ENCODE data around the gene TRAF3IP3.
"Not testable (repeated sequence)": the region's sequence is repeated elsewhere in the genome, so short reads cannot be mapped to it uniquely, and the experiment has no call there.

TRAF3IP3 gene

DNA sequence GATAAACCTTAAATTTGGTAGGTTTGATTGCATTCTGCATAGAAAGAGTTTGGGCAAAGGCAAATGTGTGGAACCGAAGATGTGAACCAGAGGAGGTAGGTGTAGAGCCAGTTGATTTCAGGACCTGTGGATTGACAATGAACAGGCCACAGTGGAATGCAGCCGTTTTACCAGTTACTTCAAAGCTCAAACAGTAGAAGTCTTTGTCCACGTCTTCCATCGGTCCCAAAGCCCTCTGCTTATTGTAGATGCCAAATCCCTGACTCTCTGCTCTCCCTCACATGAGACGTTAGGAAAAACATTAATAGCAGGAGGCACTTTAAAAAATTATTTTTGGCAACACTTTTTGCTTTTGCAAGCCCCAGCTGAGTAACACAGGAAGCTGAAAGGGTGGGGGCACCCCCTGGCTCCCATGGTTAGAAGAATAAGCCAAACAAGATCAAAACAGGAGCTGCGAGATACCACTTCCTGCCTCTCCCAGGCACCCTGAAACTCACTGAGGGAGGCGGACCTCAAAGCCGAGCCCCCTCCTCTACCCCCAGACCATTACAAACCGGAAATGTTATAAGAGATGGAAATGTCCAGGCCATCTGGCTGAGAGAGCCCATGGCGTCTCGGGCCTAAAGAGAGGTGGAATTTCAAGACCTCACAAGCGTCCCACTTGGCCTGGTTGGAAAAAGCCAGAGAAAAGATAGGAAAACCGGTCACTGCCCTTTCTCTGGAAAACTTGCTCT is 13.5 kb downstream of the TRAF3IP3 start:
- peak; percentile 51 for DNase-seq (ENCODE audit: low read depth)

DNA sequence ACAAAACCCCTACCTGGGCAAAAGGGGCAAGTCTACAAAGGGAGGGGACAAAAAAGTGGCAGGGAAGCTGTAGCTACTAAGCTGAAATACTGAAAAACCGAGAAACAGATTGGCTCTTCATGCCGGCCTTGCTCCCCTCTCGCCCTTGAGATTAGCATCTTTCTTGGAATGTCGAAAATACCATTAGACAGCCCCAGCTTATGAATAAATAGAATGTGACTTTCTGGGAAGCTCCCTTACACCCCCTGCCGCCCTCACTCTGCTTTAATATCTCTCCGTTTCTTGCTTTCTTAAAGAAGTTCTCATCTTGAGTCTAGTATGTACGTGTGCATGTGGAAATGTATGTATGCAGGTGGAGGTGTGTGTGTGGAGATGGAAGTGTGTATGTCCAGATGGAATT is 14.1 kb downstream of the TRAF3IP3 start:
- DNase-seq (ENCODE audit: low read depth), result no peak

DNA sequence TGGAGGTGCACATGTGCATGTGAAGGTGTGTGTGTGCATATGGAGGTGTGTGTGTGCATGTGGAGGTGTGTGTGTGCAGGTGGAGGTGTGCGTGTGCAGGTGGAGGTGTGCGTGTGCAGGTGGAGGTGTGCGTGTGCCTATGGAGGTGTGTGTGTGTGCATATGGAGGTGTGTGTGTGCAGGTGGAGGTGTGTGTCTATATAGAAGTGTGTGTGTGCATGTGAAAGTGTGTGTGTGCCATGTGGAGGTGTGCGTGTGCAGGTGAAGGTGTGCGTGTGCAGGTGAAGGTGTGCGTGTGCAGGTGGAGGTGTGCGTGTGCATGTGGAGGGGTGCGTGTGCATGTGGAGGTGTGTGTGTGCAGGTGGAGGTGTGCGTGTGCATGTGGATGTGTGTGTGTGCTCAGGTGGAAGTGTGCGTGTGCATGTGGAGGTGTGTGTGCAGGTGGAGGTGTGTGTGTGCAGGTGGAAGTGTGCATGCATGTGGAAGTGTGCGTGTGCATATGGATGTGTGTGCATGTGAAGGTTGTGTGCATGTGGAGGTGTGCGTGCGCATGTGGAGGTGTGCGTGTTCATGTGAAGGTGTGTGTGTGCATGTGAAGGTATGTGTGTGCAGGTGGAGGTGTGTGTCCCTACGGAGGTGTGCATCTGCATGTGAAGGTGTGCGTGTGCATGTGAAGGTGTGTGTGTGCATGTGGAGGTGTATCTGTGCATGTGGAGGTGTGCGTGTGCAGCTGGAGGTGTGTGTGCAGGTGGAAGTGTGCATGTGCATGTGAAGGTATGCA is 15.0 kb downstream of the TRAF3IP3 start:
- DNase-seq (ENCODE audit: low read depth), result no peak

DNA sequence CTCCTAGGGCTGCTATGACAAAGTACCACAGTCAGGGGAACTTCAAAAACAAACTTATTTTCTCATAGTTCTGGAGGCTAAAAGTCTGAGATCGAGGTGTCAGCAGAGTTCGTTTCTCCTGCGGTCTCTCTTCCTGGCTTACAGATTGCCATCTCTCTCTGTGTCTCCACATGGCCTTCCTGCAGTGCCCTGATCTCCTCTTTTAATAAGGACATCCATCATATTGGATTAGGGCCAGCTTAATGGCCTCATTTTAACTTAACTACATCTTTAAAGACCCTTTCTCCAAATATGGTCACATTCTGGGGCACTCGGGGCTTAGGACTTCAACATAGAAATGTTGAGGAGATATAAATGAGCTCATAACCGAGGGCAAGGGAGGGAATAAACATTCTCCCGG is 16.3 kb downstream of the TRAF3IP3 start:
- no peak for DNase-seq (ENCODE audit: low read depth)

DNA sequence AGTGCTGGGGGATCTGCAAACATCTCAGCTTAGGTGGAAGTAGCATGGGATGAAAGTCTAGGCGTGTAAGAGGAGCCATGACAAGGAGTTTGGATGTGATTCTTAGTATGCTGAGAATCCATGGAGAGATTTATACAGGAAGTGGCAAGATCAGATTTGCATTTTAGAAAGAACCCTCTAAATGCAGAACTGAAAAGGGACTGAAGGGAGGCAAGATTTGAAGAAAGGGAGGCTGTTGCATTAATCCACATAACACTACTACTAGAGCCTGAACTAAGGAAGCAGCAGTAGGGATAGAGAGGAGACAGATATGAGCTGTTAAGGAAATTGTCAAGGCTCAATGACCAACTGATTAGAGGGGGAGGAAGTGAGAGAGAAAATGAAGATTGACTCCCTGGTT is 18.7 kb downstream of the TRAF3IP3 start:
- no peak for DNase-seq (ENCODE audit: low read depth)

DNA sequence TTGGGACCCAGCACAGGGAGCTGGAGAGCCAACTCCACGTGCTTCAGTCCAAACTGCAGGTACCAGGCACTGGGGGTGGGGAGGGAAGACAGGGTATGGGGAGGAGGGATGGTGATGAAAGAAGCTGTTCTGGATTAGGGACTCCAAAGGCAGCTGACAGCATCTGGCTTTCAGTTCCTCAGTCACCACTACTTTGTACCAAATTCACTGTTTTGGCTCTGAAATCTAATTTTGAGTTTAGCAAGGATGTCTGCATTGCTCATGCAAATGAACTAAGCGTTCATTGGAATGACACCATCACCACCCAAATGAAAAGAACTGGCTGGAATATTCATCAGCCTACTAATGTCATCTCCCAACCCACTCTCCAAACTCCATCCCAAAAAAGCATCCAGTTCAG is 19.8 kb downstream of the TRAF3IP3 start:
- DNase-seq (ENCODE audit: low read depth), result no peak

DNA sequence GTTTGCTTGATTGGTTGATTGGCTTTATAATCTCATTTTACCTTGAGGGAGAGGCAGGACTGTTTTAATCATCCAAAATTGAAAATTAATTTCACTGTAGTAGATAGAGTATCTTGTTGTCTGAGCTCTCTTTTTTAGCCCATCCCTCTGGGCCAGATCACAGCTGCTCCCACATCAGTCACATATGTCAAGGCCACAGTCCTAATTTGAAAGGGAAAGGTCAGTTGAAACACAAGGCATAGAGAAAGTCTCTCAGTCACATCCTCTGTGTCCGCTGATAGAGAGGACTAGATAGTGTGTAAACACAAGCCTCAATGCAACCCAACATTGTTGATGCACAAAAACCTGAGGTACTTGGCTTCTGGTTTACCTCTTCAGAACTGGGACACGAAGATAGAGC is 21.7 kb downstream of the TRAF3IP3 start:
- DNase-seq (ENCODE audit: low read depth), result no peak

DNA sequence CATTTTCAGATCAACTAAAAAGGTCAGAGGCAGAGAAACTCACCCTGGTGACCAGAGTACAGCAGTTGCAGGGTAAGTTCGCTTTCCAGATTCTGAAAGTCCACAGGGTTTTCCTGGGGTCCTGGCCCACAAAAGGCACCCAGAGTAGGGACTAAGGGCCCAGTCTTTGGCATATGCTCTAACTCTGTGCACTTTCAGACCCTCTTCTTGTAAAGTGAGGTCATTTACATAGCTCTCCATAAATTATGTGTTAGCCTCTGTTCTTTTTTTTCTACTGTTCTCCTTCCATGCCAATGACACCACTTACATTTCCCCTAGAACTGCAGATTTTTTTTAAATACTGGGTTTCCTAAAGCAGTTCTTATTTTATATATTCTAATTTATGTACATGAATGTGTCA is 22.2 kb downstream of the TRAF3IP3 start:
- no peak for DNase-seq (ENCODE audit: low read depth)

DNA sequence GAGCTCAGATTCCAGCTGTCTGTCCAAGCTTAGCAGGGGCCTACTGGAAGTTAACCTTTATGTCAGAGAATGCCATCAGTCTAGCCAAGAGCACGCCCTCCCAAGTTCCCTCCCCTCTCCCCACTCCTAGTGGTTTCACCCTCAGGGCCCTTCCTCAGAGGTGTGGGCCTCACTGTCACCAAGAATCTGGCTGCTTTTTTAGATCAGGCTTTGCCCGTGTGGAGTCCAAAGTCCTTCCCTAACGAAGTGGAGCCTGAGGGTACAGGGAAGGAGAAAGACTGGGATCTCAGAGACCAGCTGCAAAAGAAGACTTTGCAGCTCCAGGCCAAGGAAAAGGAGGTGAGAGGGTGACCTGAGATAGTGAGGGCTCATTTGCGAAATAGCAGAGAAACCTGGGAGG is 24.4 kb downstream of the TRAF3IP3 start:
- no peak for DNase-seq (ENCODE audit: low read depth)

DNA sequence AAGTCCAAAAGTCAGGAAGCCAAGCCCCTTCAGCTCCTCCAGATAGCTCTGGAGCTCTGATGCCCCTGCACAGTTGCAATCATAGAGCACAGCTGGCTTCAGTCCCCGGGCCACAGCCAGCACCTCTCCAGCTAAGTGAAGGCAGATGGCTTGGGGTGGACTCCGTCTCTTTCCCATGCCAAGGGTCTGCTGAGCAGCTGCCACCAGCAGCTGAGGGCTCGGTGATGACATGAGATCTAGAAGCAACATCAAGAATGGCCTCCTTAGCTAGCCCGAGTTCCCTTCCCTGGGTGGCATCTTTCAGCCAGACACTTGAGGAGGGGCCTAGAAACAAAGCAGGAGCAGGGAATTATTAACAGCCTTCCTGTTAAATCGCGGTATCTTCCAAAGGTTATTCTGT is 27.5 kb downstream of the TRAF3IP3 start:
- no peak for DNase-seq (ENCODE audit: low read depth)

DNA sequence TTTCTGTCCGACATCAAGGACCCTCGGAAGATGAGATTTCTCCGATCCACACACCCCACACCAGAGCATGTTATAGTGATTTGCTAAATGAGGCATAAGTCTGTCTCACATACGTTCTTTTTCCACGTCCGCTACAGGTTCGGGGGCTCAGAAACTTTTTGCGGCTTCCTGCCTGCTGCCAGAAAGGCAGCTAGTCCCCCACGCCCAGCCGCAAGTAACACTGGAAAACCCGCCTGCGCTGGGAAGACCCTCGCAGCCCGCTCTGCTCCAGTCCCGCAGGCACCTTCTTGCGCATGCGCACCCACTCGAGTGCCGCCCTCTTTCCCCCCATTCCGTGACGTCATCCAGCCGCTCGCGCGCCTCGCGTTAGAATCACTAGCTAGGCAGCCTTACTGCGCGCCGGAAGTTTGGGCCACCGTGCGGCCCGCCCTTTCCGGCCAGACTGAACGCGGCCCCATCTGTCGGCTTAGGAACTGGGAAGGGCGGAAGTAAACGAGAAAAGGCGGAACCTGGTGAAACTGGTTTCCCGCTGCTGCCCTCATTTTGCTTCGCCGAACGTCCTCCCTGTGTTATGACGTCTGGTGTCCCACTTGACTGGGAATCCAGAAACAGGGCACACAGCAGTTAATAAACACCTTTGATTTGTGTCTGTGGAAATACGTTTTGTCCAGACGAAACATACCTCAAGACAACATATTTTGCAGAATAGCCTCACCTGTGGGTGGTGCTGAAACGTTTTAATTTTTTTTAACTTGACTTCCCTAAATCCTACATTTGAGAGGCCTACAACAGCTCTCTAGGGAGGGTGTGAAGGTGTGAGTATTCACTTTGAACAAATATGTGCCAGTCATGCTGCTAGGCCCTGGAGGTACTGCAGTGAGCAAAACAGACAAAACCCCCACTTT is 28.7 kb downstream of the TRAF3IP3 start, which contains the start of gene C1orf74:
Gene C1orf74, minus strand, starts transcription at position 295 of the 905 bp plus-strand sequence. CDS start 925 bp downstream, outside the sequence.
- peak; percentile 100 for DNase-seq (ENCODE audit: low read depth)

DNA sequence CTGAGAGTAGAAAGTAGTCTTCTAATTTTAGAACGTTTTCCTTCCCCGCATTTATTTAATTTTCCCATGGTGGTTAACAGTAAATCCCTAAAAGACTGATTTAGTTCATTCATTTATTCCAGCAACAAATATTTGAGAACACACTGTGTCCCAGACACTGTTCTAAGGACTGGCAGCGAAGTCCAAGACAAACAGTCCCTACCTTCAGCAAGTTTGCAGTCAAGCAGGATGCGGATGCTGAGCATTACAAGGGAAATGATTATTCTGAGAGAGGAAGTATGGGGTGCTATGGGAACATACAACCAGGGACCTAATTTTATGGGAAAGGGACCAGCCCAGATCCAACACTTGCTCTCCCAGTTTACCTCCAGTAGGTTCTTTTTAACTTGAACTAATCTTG is 29.7 kb downstream of the TRAF3IP3 start:
- DNase-seq (ENCODE audit: low read depth), result no peak

DNA sequence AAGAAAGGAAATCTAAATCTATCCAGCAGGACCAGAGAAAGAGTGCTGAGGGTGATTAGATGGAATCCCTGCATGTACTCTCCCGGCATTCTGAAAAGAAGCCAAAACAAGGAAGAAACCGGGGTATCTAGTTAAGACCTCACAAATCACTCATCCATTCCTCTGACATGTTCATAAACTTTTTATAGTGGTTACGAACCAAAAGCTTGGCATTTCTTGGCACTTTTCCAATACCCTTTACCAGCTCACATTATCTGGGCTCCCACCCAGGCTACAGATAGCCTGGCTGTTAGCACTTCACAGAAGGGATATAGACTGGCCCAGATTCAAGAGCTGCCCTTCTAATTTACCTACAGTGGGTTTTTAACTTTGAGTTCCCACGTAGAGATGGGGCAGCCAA is 30.3 kb downstream of the TRAF3IP3 start:
- DNase-seq (ENCODE audit: low read depth), result no peak

DNA sequence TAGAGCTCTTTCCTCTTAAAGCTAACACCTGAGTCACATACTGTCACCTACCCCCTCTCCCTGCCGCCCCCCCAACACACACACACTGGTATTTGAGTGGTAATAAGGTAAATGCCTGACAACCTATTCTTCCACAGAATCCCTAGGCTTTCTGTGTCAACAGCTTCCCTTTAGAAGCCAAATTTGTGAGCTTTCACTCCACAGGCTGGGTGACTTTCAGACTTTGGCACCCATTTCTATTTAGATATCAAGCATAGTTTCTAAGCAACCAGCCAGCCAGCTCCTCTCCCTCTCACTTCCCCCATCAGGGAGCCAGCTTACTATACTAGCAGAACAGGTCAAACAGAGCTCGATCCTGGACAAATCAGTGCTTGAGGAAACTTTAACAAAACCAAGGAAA is 31.7 kb downstream of the TRAF3IP3 start:
- DNase-seq (ENCODE audit: low read depth), result no peak

DNA sequence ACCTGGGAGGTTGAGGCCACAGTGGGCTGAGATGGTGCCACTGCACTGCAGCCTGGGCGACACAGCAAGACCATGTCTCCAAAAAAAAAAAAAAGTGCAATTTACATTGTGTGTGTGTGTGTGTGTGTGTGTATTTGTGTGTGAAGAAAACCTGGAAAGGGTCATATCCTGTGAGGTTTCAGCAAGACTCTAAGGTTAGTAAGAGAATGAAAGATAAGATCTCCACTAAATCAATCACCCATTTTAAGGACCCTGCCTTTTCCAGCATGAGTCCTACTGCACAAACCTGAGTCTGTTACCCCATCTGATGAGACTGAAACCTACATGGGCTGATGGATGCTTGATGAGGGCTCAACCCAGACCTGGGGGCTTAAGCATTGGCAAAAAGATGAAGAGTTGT is 33.4 kb downstream of the TRAF3IP3 start:
- no peak for DNase-seq (ENCODE audit: low read depth)

DNA sequence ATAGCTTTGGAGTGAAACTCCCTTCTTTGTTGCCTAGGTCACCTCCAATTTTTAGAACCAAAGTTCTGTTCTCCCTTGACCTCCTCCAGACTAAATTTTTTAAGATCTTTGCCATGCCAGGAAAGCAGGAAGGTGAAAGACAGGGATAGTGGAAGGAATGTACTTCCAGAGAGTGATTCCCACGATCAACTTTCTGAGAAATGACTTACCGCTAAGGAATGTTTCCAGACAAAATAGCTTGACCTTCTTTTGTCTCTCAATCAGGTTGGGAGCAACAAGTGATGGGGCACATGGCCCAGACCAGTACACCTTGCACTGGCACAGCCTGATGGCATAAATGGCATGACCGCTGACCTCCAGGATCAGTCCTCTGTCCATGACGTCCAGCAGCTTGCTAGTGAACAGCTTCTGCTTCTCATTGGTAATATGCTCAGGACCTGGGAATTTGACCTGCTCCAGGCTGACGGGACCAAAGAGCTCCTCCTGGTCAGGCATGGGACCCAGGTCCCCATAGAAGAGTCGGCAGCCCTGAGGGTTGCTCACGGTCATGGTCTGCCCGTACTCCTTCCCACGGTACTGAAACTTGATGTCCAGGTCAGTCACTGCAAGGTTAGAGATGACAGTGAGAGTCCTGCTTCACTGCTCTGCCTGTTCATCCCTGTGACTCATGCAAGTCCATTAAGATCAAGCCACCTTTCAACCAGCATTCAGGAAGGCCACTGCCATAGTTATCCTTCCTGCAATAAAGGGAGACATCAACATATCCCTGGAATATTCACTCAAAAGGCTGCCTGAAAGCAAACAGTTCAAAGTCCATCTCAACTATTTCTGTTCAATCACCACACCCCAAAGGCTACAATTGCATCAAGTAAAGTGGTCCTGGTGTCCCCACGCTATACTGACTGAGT is 34.7 kb downstream of the TRAF3IP3 start:
- DNase-seq (ENCODE audit: low read depth), result no peak

DNA sequence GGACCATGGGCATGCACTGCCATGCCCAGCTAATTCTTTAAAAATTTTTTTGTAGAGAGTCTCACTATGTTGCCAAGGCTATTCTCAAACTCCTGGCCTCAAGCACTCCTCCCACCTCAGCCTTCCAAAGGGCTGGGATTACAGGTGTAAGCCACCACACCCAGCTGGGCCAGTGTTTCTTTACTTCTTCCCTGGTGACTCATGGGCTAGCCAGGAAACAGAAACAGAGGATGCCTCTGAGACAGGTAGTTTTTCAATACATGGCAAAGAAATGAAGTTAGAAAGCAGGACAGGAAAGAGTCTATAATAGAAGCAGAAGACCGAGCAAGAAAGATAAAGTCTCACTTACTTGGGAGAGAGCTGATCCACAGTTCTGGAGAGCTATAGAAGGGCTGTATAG is 36.1 kb downstream of the TRAF3IP3 start:
- DNase-seq (ENCODE audit: low read depth), result no peak

DNA sequence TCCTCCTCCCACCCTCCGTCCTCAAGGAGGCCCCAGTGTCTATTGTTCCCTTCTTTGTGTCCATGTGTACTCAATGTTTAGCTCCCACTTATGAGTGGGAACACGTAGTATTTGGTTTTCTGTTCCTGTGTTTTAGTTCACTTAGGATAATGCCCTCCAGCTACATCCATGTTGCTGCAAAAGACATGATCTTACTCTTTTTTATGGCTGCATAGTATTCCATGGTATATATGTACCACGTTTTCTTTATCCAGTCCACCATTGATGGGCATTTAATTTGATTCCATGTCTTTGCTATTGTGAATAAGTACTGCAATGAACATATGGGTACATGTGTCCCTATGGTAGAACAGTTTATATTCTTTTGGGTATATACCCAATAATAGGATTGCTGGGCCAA is 37.9 kb downstream of the TRAF3IP3 start:
- not testable (repeated sequence) for DNase-seq (ENCODE audit: low read depth)

DNA sequence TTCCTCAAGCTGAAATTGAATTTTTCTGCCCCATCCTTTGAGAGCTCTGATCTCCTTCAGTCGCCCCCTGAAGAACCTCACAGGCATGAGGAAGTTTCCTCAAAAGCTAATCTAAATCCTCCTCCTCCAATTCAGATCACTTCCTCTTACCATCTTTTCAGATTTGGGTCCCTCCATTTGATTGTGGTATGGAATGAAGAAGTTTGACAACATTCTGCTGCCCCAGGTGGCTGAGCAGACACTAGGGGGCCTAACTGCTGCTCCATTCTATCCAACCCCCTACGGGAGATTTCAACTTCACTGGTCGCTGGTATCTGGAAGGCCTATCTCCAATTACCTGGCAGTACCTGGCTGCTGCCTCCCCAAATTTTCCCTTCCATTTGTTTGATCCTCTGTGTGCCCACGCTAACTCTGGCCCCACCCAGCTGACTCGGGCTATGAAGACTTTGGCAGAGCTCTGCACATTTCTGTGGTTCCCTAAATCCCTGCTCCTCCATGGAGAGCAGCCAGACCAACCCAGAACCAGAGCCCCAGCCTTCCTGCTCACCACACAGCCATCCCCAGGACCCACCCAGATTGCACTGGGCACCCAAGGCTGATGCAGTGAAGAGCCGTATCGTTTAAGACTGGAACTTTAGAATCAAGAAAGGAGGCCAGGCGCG is 42.3 kb downstream of the TRAF3IP3 start:
- DNase-seq (ENCODE audit: low read depth), result no peak

DNA sequence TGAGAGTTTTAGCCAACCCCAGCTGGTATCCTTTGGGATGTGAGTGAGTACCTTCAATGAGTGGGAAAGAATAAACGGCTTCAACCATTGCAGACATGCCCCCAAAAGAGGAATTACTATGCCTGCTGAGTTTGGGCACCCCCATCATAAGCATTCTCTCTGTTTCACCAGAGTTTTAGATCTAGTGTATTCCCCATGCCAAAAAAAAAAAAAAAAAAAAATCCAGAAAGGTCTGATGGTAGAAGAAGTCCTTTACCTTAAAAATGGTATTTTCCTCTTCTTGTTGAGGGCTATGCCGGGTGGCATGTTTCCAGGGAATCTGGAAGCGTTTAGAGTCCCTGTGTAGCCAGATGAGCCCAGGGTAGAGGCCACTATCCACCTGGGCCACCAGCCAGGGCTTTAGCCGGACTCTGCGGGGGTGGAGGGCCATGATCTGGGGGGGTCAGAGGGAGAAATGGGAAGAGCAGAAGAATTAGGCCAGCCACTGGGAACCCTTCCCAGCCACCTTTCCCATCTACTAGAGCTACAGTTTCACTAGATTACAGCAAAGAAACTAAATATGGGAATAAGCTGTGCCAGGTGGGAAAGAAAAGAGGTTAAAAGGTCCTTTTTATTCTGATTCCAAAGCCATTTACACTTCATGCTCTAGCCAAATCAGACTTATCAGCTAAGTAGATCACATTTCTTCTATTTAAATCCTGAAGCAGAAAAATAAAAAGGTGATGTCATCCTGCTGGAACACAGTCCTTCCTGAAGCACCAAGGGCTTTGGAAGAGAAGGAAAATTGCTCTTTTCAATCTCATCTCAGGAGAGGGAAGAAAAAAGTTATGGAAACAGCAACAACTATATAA is 45.4 kb downstream of the TRAF3IP3 start:
- DNase-seq (ENCODE audit: low read depth), result no peak

Measured in activated T-cell treated with anti-CD3 and anti-CD28 coated beads for 1 hour (primary cell).